Stimulated activated memory B cell treated with anti-CD40 and anti-IgM and Interleukin-4, amounts not matched to agents 10 μg/mL and 1 μg/mL and 100 μg/mL, for 72 hours (primary cell): ENCODE measurements around the gene SCN5A.

Source experiments
- ATAC-seq: fragments of 150-1000 bp; cut with Tn5 transposase; 2 replicates; pipeline ENCODE4 v1.10.0; 2021
- H3K27ac Mint-ChIP-seq: one replicate; pipeline ENCODE4 v1.8.0; 2022; ENCODE audit warnings: mild to moderate bottlenecking, mixed read lengths
- H3K27me3 Mint-ChIP-seq: one replicate; pipeline ENCODE4 v1.8.0; 2022; ENCODE audit warnings: mixed read lengths
- H3K36me3 Mint-ChIP-seq: one replicate; pipeline ENCODE4 v1.8.0; 2022; ENCODE audit warnings: mixed read lengths
- H3K4me1 Mint-ChIP-seq: one replicate; pipeline ENCODE4 v1.8.0; 2022; ENCODE audit warnings: mixed read lengths
- H3K4me3 Mint-ChIP-seq: one replicate; pipeline ENCODE4 v1.8.0; 2022; ENCODE audit warnings: mild to moderate bottlenecking, moderate library complexity, mixed read lengths
- H3K9me3 Mint-ChIP-seq: one replicate; pipeline ENCODE4 v1.8.0; 2022; ENCODE audit warnings: mixed read lengths

Gene SCN5A

GRCh38 chr3:38524141-38524739 is 125.2 kb downstream of the SCN5A start:
- Mint-ChIP-seq H3K36me3 (peaks cover 48% of the 10 kb centered on the region), H3K27ac (no peak overlapping the region), H3K9me3 (no peaks in the 10 kb centered on the region), H3K27me3 (no peaks in the 10 kb centered on the region), H3K4me3 (no peak overlapping the region), H3K4me1 (peaks cover 6% of the 10 kb centered on the region)
- no peak for ATAC-seq

GRCh38 chr3:38522002-38522401 is 127.5 kb downstream of the SCN5A start:
- H3K4me1 Mint-ChIP-seq: peaks cover 6% of the 10 kb centered on the region

GRCh38 chr3:38521391-38521987 is 128.0 kb downstream of the SCN5A start:
- Mint-ChIP-seq H3K36me3 (peaks cover 44% of the 10 kb centered on the region), H3K4me3 (no peak overlapping the region), H3K27ac (no peak overlapping the region), H3K4me1 (peaks cover 6% of the 10 kb centered on the region), H3K27me3 (no peaks in the 10 kb centered on the region), H3K9me3 (no peaks in the 10 kb centered on the region)
- ATAC-seq: no peak

More at GRCh38 chr3:38522002-38522401, 127.5 kb downstream of the SCN5A start:
- Mint-ChIP-seq H3K9me3 (no peaks in the 10 kb centered on the region), H3K36me3 (peaks cover 44% of the 10 kb centered on the region), H3K4me3 (no peak overlapping the region), H3K27ac (no peak overlapping the region), H3K27me3 (no peaks in the 10 kb centered on the region)
- no peak for ATAC-seq

GRCh38 chr3:38519651-38520050 is 129.8 kb downstream of the SCN5A start:
- Mint-ChIP-seq H3K27me3 (no peaks in the 10 kb centered on the region), H3K4me3 (no peak overlapping the region), H3K9me3 (no peaks in the 10 kb centered on the region), H3K36me3 (peaks cover 30% of the 10 kb centered on the region), H3K27ac (no peak overlapping the region), H3K4me1 (peaks cover 6% of the 10 kb centered on the region)
- ATAC-seq: no peak

- ATAC-seq: no peak
- Mint-ChIP-seq H3K9me3 (no peaks in the 10 kb centered on the region), H3K36me3 (peaks cover 28% of the 10 kb centered on the region), H3K4me1 (peaks cover 6% of the 10 kb centered on the region), H3K27ac (no peak overlapping the region), H3K27me3 (no peaks in the 10 kb centered on the region), H3K4me3 (no peak overlapping the region)
Observed at GRCh38 chr3:38519000-38519399, 130.5 kb downstream of the SCN5A start.

GRCh38 chr3:38516669-38517068 is 132.8 kb downstream of the SCN5A start:
- H3K4me1 Mint-ChIP-seq: peaks cover 6% of the 10 kb centered on the region
- no peaks in the 10 kb centered on the region for H3K9me3 Mint-ChIP-seq
- no peak overlapping the region for H3K27ac Mint-ChIP-seq
- peaks cover 31% of the 10 kb centered on the region for H3K36me3 Mint-ChIP-seq
- ATAC-seq: no peak
- no peak overlapping the region for H3K4me3 Mint-ChIP-seq
- H3K27me3 Mint-ChIP-seq: no peaks in the 10 kb centered on the region

- no peaks in the 10 kb centered on the region for H3K9me3 Mint-ChIP-seq
- H3K27ac Mint-ChIP-seq: no peak overlapping the region
- H3K36me3 Mint-ChIP-seq: peaks cover 31% of the 10 kb centered on the region
Observed at GRCh38 chr3:38515367-38515766, 134.1 kb downstream of the SCN5A start.

GRCh38 chr3:38511546-38511945 is 137.9 kb downstream of the SCN5A start:
- no peak for ATAC-seq
- H3K27ac Mint-ChIP-seq: no peak overlapping the region

More at GRCh38 chr3:38515367-38515766, 134.1 kb downstream of the SCN5A start:
- Mint-ChIP-seq H3K4me3 (no peak overlapping the region), H3K27me3 (no peaks in the 10 kb centered on the region), H3K4me1 (peaks cover 6% of the 10 kb centered on the region)
- no peak for ATAC-seq

GRCh38 chr3:38510631-38511030 is 138.9 kb downstream of the SCN5A start:
- H3K9me3 Mint-ChIP-seq: no peaks in the 10 kb centered on the region
- peaks cover 12% of the 10 kb centered on the region for H3K4me1 Mint-ChIP-seq
- H3K27ac Mint-ChIP-seq: no peak overlapping the region
- H3K4me3 Mint-ChIP-seq: no peak overlapping the region
- ATAC-seq: no peak
- H3K27me3 Mint-ChIP-seq: no peaks in the 10 kb centered on the region
- peaks cover 39% of the 10 kb centered on the region for H3K36me3 Mint-ChIP-seq

More at GRCh38 chr3:38511546-38511945, 137.9 kb downstream of the SCN5A start:
- Mint-ChIP-seq H3K9me3 (no peaks in the 10 kb centered on the region), H3K4me1 (peaks cover 12% of the 10 kb centered on the region), H3K36me3 (peaks cover 42% of the 10 kb centered on the region), H3K4me3 (no peak overlapping the region), H3K27me3 (no peaks in the 10 kb centered on the region)

- H3K4me1 Mint-ChIP-seq: peaks cover 12% of the 10 kb centered on the region
- no peaks in the 10 kb centered on the region for H3K27me3 Mint-ChIP-seq
- ATAC-seq: no peak
- no peaks in the 10 kb centered on the region for H3K9me3 Mint-ChIP-seq
- peaks cover 39% of the 10 kb centered on the region for H3K36me3 Mint-ChIP-seq
- no peak overlapping the region for H3K4me3 Mint-ChIP-seq
- no peak overlapping the region for H3K27ac Mint-ChIP-seq
Observed at GRCh38 chr3:38509732-38510131, 139.8 kb downstream of the SCN5A start.

- ATAC-seq: peak; percentile 79
Observed at GRCh38 chr3:38507120-38507519, 142.4 kb downstream of the SCN5A start.

GRCh38 chr3:38500688-38501417 is 148.6 kb downstream of the SCN5A start:
- H3K27ac Mint-ChIP-seq: no peak overlapping the region
- H3K4me3 Mint-ChIP-seq: no peak overlapping the region
- H3K4me1 Mint-ChIP-seq: peaks cover 8% of the 10 kb centered on the region
- peaks cover 4% of the 10 kb centered on the region for H3K36me3 Mint-ChIP-seq
- H3K27me3 Mint-ChIP-seq: no peaks in the 10 kb centered on the region
- no peak for ATAC-seq
- no peaks in the 10 kb centered on the region for H3K9me3 Mint-ChIP-seq

More at GRCh38 chr3:38507120-38507519, 142.4 kb downstream of the SCN5A start:
- H3K4me1 Mint-ChIP-seq: peaks cover 12% of the 10 kb centered on the region
- no peaks in the 10 kb centered on the region for H3K27me3 Mint-ChIP-seq
- no peaks in the 10 kb centered on the region for H3K9me3 Mint-ChIP-seq
- H3K36me3 Mint-ChIP-seq: peaks cover 28% of the 10 kb centered on the region
- H3K27ac Mint-ChIP-seq: no peak overlapping the region
- no peak overlapping the region for H3K4me3 Mint-ChIP-seq
